Left lung (tissue), 10 donors: ENCODE data around the gene SCUBE1. TPM values are rescaled to one million over a fixed set of nuclear protein-coding genes. Genes with fewer than 3 reads are reported as not detected.

ENCODE experiments used
- ATAC-seq: fragments of 200-7000 bp; cut with Tn5 transposase; one replicate; pipeline ENCODE4 v1.9.1; 2020; ENCODE audit warnings: moderate library complexity
- DNase-seq, 4 donors: peaks; one replicate each; pipeline ENCODE4 v3.0.0-alpha.2; 2013 to 2020
- H3K27ac ChIP-seq, 2 donors: fragments of 200-600 bp; sonication (generic) in 1 of 2; one replicate each; pipeline versions ENCODE4 v1.5.0 to v1.8.0; 2020 to 2021
- H3K27me3 ChIP-seq, 2 donors: fragments of 200-600 bp; sonication (generic) in 1 of 2; one replicate each; pipeline versions ENCODE4 v1.5.0 to v1.8.0; 2020 to 2021
- H3K36me3 ChIP-seq, 2 donors: fragments of 200-600 bp; sonication (generic) in 1 of 2; one replicate each; pipeline versions ENCODE4 v1.5.0 to v1.8.0; 2020 to 2021
- H3K4me1 ChIP-seq, 2 donors: fragments of 200-600 bp; one replicate each; pipeline ENCODE4 v1.8.0; 2021
- H3K4me3 ChIP-seq, 2 donors: fragments of 200-600 bp; sonication (generic) in 1 of 2; one replicate each; pipeline versions ENCODE4 v1.5.0 to v1.8.0; 2020 to 2021; ENCODE audit warnings: mild to moderate bottlenecking in 1 of 2
- H3K9me3 ChIP-seq, 2 donors: fragments of 200-600 bp; sonication (generic) in 1 of 2; one replicate each; pipeline versions ENCODE4 v1.5.0 to v1.8.0; 2020 to 2021
- intact Hi-C, 2 donors: fragments of 100-400 bp; cut with DNase I; formaldehyde crosslinking; loops; one replicate each; pipeline versions ENCODE4 v1.11.2 to v1.14.2; 2022
- polyA plus RNA-seq, 6 donors: library from polyadenylated mRNA; unstranded; fragments of 120-200 nt; gene quantifications; one replicate each; pipeline ENCODE4 v1.2.1, GENCODE V29; 2013; ENCODE audit not compliant: insufficient read length in 6 of 6
- total RNA-seq, 2 donors: library from RNA; stranded (reverse); fragmentation: NEBNext Ultra II Directional; extraction: Animal tissue kit (Norgen Biotek cat#: 25700); gene quantifications; one replicate each; pipeline ENCODE4 v1.2.1, GENCODE V29; 2021
- TF ChIP-seq, protein P1 (sequence below), 2 donors: fragments of 200-600 bp; sonication (generic) in 1 of 2; IDR thresholded peaks; one replicate each; pipeline versions ENCODE4 v1.5.0 to v1.8.0; 2021; ENCODE audit warnings: antibody characterized with exemption in 2 of 2
- donor health status: DM: no; HTN: yes; CAD: no.
- donor health status: DM: no; HTN: no; CAD: no.

The SCUBE1 gene
- total and polyA plus RNA-seq, 8 donors, result 1.1 to 5.0 (median 2.0) TPM

GRCh38 chr22:43206509-43207161, 136.5 kb downstream of the SCUBE1 start:
- Histone ChIP-seq H3K27ac (no peak overlapping the region), H3K27me3 (no peaks in the 10 kb centered on the region), H3K9me3 (no peaks in the 10 kb centered on the region), H3K4me3 (no peak overlapping the region), H3K36me3 (no peaks in the 10 kb centered on the region), H3K4me1 (no peaks in the 10 kb centered on the region)
- intact Hi-C loops, result no loop called here
- DNase-seq (peak in 1 of 4 donors; percentile 54), ATAC-seq (no peak)
- TF ChIP-seq, protein P1, sequence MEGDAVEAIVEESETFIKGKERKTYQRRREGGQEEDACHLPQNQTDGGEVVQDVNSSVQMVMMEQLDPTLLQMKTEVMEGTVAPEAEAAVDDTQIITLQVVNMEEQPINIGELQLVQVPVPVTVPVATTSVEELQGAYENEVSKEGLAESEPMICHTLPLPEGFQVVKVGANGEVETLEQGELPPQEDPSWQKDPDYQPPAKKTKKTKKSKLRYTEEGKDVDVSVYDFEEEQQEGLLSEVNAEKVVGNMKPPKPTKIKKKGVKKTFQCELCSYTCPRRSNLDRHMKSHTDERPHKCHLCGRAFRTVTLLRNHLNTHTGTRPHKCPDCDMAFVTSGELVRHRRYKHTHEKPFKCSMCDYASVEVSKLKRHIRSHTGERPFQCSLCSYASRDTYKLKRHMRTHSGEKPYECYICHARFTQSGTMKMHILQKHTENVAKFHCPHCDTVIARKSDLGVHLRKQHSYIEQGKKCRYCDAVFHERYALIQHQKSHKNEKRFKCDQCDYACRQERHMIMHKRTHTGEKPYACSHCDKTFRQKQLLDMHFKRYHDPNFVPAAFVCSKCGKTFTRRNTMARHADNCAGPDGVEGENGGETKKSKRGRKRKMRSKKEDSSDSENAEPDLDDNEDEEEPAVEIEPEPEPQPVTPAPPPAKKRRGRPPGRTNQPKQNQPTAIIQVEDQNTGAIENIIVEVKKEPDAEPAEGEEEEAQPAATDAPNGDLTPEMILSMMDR (IDR thresholded peaks at IDR 0.05), result no peak

GRCh38 chr22:43205748-43206508, 137.2 kb downstream of the SCUBE1 start:
- Histone ChIP-seq H3K4me3 (no peak overlapping the region), H3K4me1 (no peaks in the 10 kb centered on the region), H3K9me3 (no peaks in the 10 kb centered on the region), H3K36me3 (no peaks in the 10 kb centered on the region), H3K27me3 (no peaks in the 10 kb centered on the region), H3K27ac (no peak overlapping the region)
- ATAC-seq (no peak), DNase-seq (peak in 1 of 4 donors; percentile 13)
- TF ChIP-seq, protein P1 (IDR thresholded peaks at IDR 0.05), result no peak
- intact Hi-C loops, result no loop called here

DNA sequence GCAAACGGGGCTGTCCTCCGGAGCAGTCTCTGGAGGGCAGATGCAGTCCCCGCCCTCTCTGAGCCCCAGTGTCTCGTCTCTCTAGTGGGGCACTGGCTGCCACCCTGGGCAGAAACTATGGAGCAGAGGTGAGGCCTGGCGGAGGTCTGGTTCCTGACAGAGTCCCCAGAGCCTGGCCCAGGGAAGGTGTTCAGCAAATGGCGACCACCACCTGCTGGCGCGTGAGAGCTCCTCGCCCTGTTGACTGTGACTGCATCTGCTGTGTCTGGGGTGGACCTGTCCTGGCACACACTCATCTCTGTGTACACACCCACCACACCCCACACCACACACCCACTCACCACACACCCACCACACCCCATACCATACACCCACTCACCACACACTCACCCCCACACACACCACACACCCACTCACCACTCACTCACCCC, 137.9 kb downstream of the SCUBE1 start:
- TF ChIP-seq, protein P1 (IDR thresholded peaks at IDR 0.05), result no peak
- H3K36me3 ChIP-seq, result no peaks in the 10 kb centered on the region
- H3K4me1 ChIP-seq, result no peaks in the 10 kb centered on the region
- no peaks in the 10 kb centered on the region for H3K27me3 ChIP-seq
- H3K4me3 ChIP-seq, result no peak overlapping the region
- peak in 1 of 4 donors; percentile 43 for DNase-seq
- intact Hi-C loops, result no loop called here
- H3K27ac ChIP-seq, result no peak overlapping the region
- H3K9me3 ChIP-seq, result no peaks in the 10 kb centered on the region
- no peak for ATAC-seq

DNA sequence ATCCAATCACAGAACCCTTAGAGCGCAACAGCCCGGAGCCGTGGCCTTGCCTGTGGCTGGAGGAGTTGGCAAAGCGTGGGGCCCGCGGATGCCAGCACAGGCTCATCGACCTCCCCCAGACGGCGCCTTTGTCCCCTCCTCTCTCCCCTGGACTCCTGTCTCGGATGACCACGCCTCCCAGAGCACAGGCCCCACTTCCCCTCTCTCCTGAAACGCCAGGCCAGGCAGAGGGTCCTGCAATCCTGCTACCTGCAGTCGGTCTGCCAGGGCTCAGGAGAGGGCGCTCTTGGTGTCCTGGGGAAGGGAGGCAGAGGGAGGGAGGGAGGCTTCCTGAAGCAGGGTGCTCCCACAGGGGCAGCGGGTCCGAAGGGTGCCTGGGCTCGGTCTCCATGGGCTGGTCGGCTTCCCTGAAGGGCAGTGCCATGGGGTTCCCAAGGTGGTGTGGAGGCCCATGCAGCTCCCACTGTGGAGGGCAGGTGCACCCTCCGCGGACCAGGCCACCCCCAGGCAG, 139.6 kb downstream of the SCUBE1 start:
- H3K27me3 ChIP-seq, result no peaks in the 10 kb centered on the region
- no peaks in the 10 kb centered on the region for H3K9me3 ChIP-seq
- intact Hi-C loops, result no loop called here
- DNase-seq (peak in 1 of 4 donors; percentile 69), ATAC-seq (no peak)
- no peaks in the 10 kb centered on the region for H3K36me3 ChIP-seq
- no peaks in the 10 kb centered on the region for H3K4me1 ChIP-seq
- H3K27ac ChIP-seq, result no peak overlapping the region
- TF ChIP-seq, protein P1 (IDR thresholded peaks at IDR 0.05), result no peak
- H3K4me3 ChIP-seq, result no peak overlapping the region

DNA sequence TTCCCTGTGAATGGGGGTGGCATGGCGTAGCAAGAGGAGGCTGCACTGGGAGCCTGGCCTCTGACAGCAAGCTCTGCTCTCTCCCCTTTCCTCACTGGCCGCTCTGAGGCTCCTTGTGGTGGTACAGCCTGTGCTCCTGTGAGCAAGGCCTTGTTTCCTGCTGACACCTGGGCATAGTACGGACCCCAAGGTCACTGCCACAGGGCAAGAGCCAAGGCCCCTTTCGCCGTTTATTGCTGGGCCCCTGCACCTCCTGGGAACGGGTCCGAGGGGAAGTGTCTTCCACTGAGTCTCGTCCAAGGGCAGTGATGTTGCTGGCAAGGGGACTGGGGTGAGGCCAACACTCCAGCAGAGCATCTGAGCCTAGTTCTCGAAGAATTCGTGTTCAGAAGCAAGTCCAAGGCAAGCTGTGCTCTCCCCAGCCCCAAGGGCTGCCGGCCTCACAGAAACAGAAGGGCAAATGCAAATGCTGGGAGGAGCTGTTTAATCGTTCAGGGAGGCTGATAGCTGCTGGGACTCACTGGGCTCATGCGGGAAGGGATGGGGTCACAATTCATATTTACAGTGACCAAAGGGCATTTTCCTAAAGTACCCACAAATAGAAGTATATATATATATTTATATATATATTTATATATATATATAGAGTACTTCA, 140.3 kb downstream of the SCUBE1 start:
- DNase-seq (peak in 1 of 4 donors; percentile 29), ATAC-seq (no peak)
- intact Hi-C loops, result no loop called here
- Histone ChIP-seq H3K4me3 (no peak overlapping the region), H3K36me3 (no peaks in the 10 kb centered on the region), H3K4me1 (no peaks in the 10 kb centered on the region), H3K27ac (no peak overlapping the region), H3K9me3 (no peaks in the 10 kb centered on the region), H3K27me3 (peaks cover 0 to 5% of the 10 kb centered on the region in 2 donors)
- TF ChIP-seq, protein P1 (IDR thresholded peaks at IDR 0.05), result no peak
